WTC11 (cell line): ENCODE results near the gene LAMC1. TPM values are rescaled to one million over a fixed set of nuclear protein-coding genes. Genes with fewer than 3 reads are reported as not detected.
A peak's percentile ranks its signal among the peaks of the same experiment; 100 is the strongest.

Experiments
- ATAC-seq: fragments of 200-7000 bp; cut with Tn5 transposase; 2 replicates; pipeline ENCODE4 v1.10.0; 2021; ENCODE audit warnings: mild to moderate bottlenecking, moderate library complexity
- CTCF ChIA-PET: fragments of 300-600 bp; sonication (Branson Sonifier 250); formaldehyde crosslinking; loops from one replicate; lab custom pipeline; 2021; ENCODE audit warnings: antibody characterized with exemption; lab: Charles Lee
- POLR2A ChIA-PET: fragments of 350-600 bp; sonication (Branson Sonifier 250); formaldehyde crosslinking; loops from one replicate; lab custom pipeline; 2021; ENCODE audit warnings: antibody characterized with exemption; lab: Charles Lee
- DNase-seq: peaks from one replicate; pipeline ENCODE4 v3.0.0; 2021; ENCODE audit warnings: low spot score
- H3K27ac Mint-ChIP-seq: 2 replicates; pipeline ENCODE4 v1.8.0; 2021; ENCODE audit warnings: mixed read lengths
- H3K27me3 Mint-ChIP-seq: 2 replicates; pipeline ENCODE4 v1.8.0; 2021; ENCODE audit warnings: low read depth, mild to moderate bottlenecking, moderate library complexity, mixed read lengths
- H3K36me3 Mint-ChIP-seq: 2 replicates; pipeline ENCODE4 v1.8.0; 2021; ENCODE audit warnings: mixed read lengths
- H3K4me1 Mint-ChIP-seq: 2 replicates; pipeline ENCODE4 v1.8.0; 2022; ENCODE audit warnings: mixed read lengths
- H3K4me3 Mint-ChIP-seq: 2 replicates; pipeline ENCODE4 v1.8.0; 2021; ENCODE audit warnings: mild to moderate bottlenecking, moderate library complexity, mixed read lengths
- H3K9me3 Mint-ChIP-seq: 2 replicates; pipeline ENCODE4 v1.8.0; 2021; ENCODE audit warnings: mixed read lengths
- ATF1 ChIP-seq: sonication (generic); formaldehyde crosslinking; IDR thresholded peaks from 2 replicates; pipeline ENCODE4 v1.8.1; 2023; ENCODE audit warnings: mild to moderate bottlenecking, moderate library complexity, missing genetic modification reagents
- CBFB ChIP-seq: sonication (generic); formaldehyde crosslinking; IDR thresholded peaks from 2 replicates; pipeline ENCODE4 v1.8.1; 2022; ENCODE audit warnings: mild to moderate bottlenecking, low read depth, missing genetic modification reagents
- CDX4 ChIP-seq: fragments of 250-450 bp; sonication (Bioruptor Pico); IDR thresholded peaks from 2 replicates; pipeline ENCODE4 v1.9.0; 2021; ENCODE audit warnings: moderate library complexity, mild to moderate bottlenecking, inconsistent platforms, borderline replicate concordance
- ESRRA ChIP-seq: sonication (generic); formaldehyde crosslinking; IDR thresholded peaks from 2 replicates; pipeline ENCODE4 v1.8.1; 2022; ENCODE audit warnings: mild to moderate bottlenecking, missing genetic modification reagents, borderline replicate concordance
- FOXP4 ChIP-seq: sonication (generic); formaldehyde crosslinking; IDR thresholded peaks from 2 replicates; pipeline ENCODE4 v1.8.0; 2022; ENCODE audit warnings: mild to moderate bottlenecking, missing genetic modification reagents
- GTF2I ChIP-seq: fragments of 250-450 bp; sonication (Bioruptor Pico); conservative IDR thresholded peaks from 2 replicates; pipeline ENCODE4 v1.4.0; 2021; ENCODE audit warnings: mild to moderate bottlenecking
- HMGXB4 ChIP-seq: sonication (generic); formaldehyde crosslinking; IDR thresholded peaks from 2 replicates; pipeline ENCODE4 v1.8.1; 2023; ENCODE audit warnings: mild to moderate bottlenecking, moderate library complexity, missing genetic modification reagents
- JAZF1 ChIP-seq: fragments of 250-450 bp; sonication (Bioruptor Pico); IDR thresholded peaks from 2 replicates; pipeline ENCODE4 v1.9.0; 2021; ENCODE audit warnings: moderate library complexity, mild to moderate bottlenecking, inconsistent platforms
- MYBL2 ChIP-seq: sonication (generic); formaldehyde crosslinking; IDR thresholded peaks from 2 replicates; pipeline ENCODE4 v1.8.1; 2023; ENCODE audit warnings: mild to moderate bottlenecking, moderate library complexity, missing genetic modification reagents
- PRRX2 ChIP-seq: fragments of 250-450 bp; sonication (Bioruptor Pico); IDR thresholded peaks from 2 replicates; pipeline ENCODE4 v1.8.0; 2021; ENCODE audit warnings: mild to moderate bottlenecking
- SMAD3 ChIP-seq: sonication (generic); formaldehyde crosslinking; IDR thresholded peaks from 2 replicates; pipeline ENCODE4 v1.8.0; 2022; ENCODE audit warnings: missing genetic modification reagents, mild to moderate bottlenecking, borderline replicate concordance
- SP1 ChIP-seq: sonication (generic); formaldehyde crosslinking; conservative IDR thresholded peaks from 2 replicates; pipeline ENCODE4 v1.8.1; 2022; ENCODE audit warnings: missing genetic modification reagents
- STAT6 ChIP-seq: sonication (generic); formaldehyde crosslinking; conservative IDR thresholded peaks from 2 replicates; pipeline ENCODE4 v1.8.1; 2023; ENCODE audit warnings: mild to moderate bottlenecking, low read depth, missing genetic modification reagents, moderate library complexity
- TCF7 ChIP-seq: sonication (generic); formaldehyde crosslinking; IDR thresholded peaks from 2 replicates; pipeline ENCODE4 v1.8.0; 2022; ENCODE audit warnings: mild to moderate bottlenecking, low read depth, missing genetic modification reagents, moderate library complexity
- ZNF219 ChIP-seq: sonication (generic); formaldehyde crosslinking; IDR thresholded peaks from 2 replicates; pipeline ENCODE4 v1.8.0; 2023; ENCODE audit warnings: missing genetic modification reagents, mild to moderate bottlenecking, borderline replicate concordance
- ZNF281 ChIP-seq: sonication (generic); formaldehyde crosslinking; IDR thresholded peaks from 2 replicates; pipeline ENCODE4 v1.8.0; 2023; ENCODE audit warnings: mild to moderate bottlenecking, missing genetic modification reagents
- ZNF416 ChIP-seq: fragments of 250-450 bp; sonication (Bioruptor Pico); IDR thresholded peaks from 2 replicates; pipeline ENCODE4 v1.9.0; 2021; ENCODE audit warnings: mild to moderate bottlenecking, inconsistent platforms
- total RNA-seq: library from RNA; stranded (reverse); gene quantifications from 3 replicates; pipeline ENCODE4 v1.2.3, GENCODE V29; 2021

The LAMC1 gene
- total RNA-seq, 1 experiment from 2014 or later = 162 TPM

GRCh38 chr1:183101081-183101480, 77.9 kb downstream of the LAMC1 start:
- Mint-ChIP-seq H3K4me1 (peaks cover 4% of the 10 kb centered on the region; the same call in 1 of the 2 replicates), H3K4me3 (no peak overlapping the region), H3K36me3 (peaks cover 5% of the 10 kb centered on the region; the same call in 1 of the 2 replicates), H3K9me3 (no peaks in the 10 kb centered on the region), H3K27ac (no peak overlapping the region), H3K27me3 (no peaks in the 10 kb centered on the region)
- CTCF ChIA-PET = interaction anchor here (0.8 kb wide), 1 partner anchor 134 kb away, joined by 3 read pairs; no protein-coding TSS in a partner anchor
- no peak for DNase-seq
- POLR2A ChIA-PET = interaction anchor here (0.5 kb wide), 1 partner anchor 65 kb away, joined by 3 read pairs; no protein-coding TSS in a partner anchor
- no peak for TF ChIP-seq FOXP4 (CRISPR knock-in tag)
- no peak for TF ChIP-seq HMGXB4
- TF ChIP-seq JAZF1 (CRISPR knock-in tag) = no peak
- no peak for TF ChIP-seq STAT6 (CRISPR knock-in tag)
- TF ChIP-seq ZNF219 (CRISPR knock-in tag) = no peak
- TF ChIP-seq PRRX2 (CRISPR knock-in tag) = no peak
- no peak for TF ChIP-seq ATF1 (CRISPR knock-in tag)
- TF ChIP-seq SP1 (CRISPR knock-in tag) = no peak
- ATAC-seq = no peak

GRCh38 chr1:183101841-183102276, 78.6 kb downstream of the LAMC1 start:
- ATAC-seq (no peak), DNase-seq (no peak)
- Mint-ChIP-seq H3K4me3 (no peak overlapping the region), H3K27me3 (no peaks in the 10 kb centered on the region), H3K9me3 (no peaks in the 10 kb centered on the region), H3K4me1 (peaks cover 4% of the 10 kb centered on the region; the same call in 1 of the 2 replicates), H3K36me3 (peaks cover 5% of the 10 kb centered on the region; the same call in 1 of the 2 replicates), H3K27ac (peak overlapping the region; percentile 66)
- ChIA-PET CTCF (interaction anchor here (1.3 kb wide), 1 partner anchor 139 kb away, joined by 5 read pairs; no protein-coding TSS in a partner anchor), POLR2A (no interaction called here)
- no peak for TF ChIP-seq SMAD3 (CRISPR knock-in tag)
- no peak for TF ChIP-seq ZNF416 (CRISPR knock-in tag)
- TF ChIP-seq CBFB (CRISPR knock-in tag) = no peak
- TF ChIP-seq GTF2I (CRISPR knock-in tag) = no peak
- no peak for TF ChIP-seq ESRRA (CRISPR knock-in tag)
- TF ChIP-seq MYBL2 = no peak
- no peak for TF ChIP-seq TCF7
- TF ChIP-seq CDX4 (CRISPR knock-in tag) = no peak
- no peak for TF ChIP-seq JAZF1 (CRISPR knock-in tag)
- no peak for TF ChIP-seq ZNF281
